Activated naive CD8-positive, alpha-beta T cell treated with anti-CD3 and anti-CD28 coated beads, Interleukin-2, amount 10 ng/mL, durations not matched to agents 7 days and 5 days (primary cell): Measurements from ENCODE around the gene TAF11L2. TPM values are rescaled to one million over a fixed set of nuclear protein-coding genes. Genes with fewer than 3 reads are reported as not detected.
"Not testable (repeated sequence)": the region's sequence is repeated elsewhere in the genome, so short reads cannot be mapped to it uniquely, and the experiment has no call there.

Experiments
- ATAC-seq: fragments of 150-1000 bp; cut with Tn5 transposase; one replicate; pipeline ENCODE4 v1.10.0; 2021; ENCODE audit warnings: low read depth, moderate library complexity
- POLR2A ChIA-PET: fragments of 350-600 bp; sonication (Branson Sonifier 250); formaldehyde crosslinking; loops from one replicate; lab custom pipeline; 2021; ENCODE audit warnings: antibody characterized with exemption; lab: Charles Lee
- DNase-seq: peaks from one replicate; pipeline ENCODE4 v3.0.0; 2021
- H3K27ac Mint-ChIP-seq: one replicate; pipeline ENCODE4 v1.8.0; 2022; ENCODE audit warnings: mild to moderate bottlenecking, mixed read lengths
- H3K27me3 Mint-ChIP-seq: one replicate; pipeline ENCODE4 v1.8.0; 2022; ENCODE audit warnings: mild to moderate bottlenecking, moderate library complexity, mixed read lengths
- H3K36me3 Mint-ChIP-seq: one replicate; pipeline ENCODE4 v1.8.0; 2021; ENCODE audit warnings: mild to moderate bottlenecking, mixed read lengths
- H3K4me1 Mint-ChIP-seq: one replicate; pipeline ENCODE4 v1.8.0; 2021; ENCODE audit warnings: mixed read lengths
- H3K4me3 Mint-ChIP-seq: one replicate; pipeline ENCODE4 v1.8.0; 2022; ENCODE audit warnings: mild to moderate bottlenecking, moderate library complexity, mixed read lengths
- H3K9me3 Mint-ChIP-seq: one replicate; pipeline ENCODE4 v1.8.0; 2021; ENCODE audit warnings: mixed read lengths
- total RNA-seq, 2 experiments: library from RNA; stranded (reverse); gene quantifications; one replicate each; pipeline ENCODE4 v1.2.3, GENCODE V29; 2021

TAF11L2 gene
- total RNA-seq: not detected

DNA sequence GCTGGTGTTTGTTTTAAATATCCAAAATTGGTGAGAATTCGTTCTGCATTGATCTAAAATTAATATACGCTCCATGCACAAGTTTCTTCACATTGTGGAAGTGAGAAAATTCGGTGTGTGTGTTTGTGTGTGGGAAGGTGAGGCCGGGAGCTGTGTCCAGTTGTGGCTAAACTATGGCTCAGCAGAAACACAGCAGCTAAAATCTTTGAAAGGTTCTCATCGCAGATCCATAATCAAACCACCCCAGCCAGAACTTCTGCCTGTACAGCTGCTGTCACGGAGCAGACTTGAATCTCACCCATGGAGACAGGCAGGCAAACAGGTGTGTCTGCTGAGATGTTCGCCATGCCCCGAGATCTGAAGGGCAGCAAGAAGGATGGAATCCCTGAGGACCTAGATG lies at the start of gene TAF11L2:
Gene TAF11L2, plus strand, starts transcription at position 301 of the 400 bp plus-strand sequence.
- H3K36me3 Mint-ChIP-seq, POLR2A ChIA-PET, H3K27ac Mint-ChIP-seq, H3K4me1 Mint-ChIP-seq, H3K9me3 Mint-ChIP-seq, ATAC-seq, H3K4me3 Mint-ChIP-seq, H3K27me3 Mint-ChIP-seq, DNase-seq: not testable (repeated sequence)

DNA sequence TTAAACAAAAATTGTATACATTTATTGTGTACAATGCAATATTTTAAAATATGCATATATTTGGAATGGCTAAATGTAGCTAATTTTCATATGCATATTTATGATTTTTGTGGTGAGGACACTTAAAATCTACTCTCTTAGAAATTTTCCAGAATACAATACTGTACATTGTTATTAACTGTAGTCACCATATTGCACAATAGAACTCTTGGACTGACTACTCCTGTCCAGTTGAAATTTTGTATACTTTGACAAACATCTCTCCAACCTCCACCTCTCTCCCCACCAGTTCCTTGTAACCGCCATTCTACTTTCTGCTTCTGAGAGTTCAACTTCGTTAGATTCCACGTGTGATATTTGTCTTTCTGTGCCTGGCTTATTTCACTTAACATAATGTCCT lies 49.2 kb upstream of the TAF11L2 start:
- no peaks in the 10 kb centered on the region for H3K27me3 Mint-ChIP-seq
- POLR2A ChIA-PET: no interaction called here
- ATAC-seq: no peak

DNA sequence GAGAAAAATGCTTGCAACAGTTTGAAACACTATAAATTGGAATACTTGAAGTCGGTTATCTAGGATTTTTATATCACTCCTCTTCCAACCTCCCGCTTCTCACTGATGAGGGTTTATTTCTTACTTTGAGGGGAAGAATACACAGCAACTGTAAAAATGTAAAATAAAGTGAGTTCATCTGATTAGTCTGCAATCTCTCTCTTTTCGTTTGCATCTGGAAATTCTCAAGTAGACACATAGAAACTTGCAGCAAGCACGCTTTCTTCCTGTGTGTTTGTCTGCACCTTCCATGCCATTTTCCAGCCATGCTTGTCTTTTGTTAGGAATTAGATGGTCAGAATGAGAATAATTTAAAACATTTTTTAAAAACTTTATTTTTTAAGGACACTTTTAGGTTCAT lies 45.1 kb upstream of the TAF11L2 start:
- ATAC-seq (no peak), DNase-seq (no peak)
- Mint-ChIP-seq H3K4me1 (no peaks in the 10 kb centered on the region), H3K4me3 (no peak overlapping the region), H3K36me3 (no peaks in the 10 kb centered on the region), H3K9me3 (peaks cover 6% of the 10 kb centered on the region), H3K27ac (no peak overlapping the region), H3K27me3 (no peaks in the 10 kb centered on the region)
- POLR2A ChIA-PET: no interaction called here

More for the DNA sequence above, 49.2 kb upstream of the TAF11L2 start:
- Mint-ChIP-seq H3K4me3 (no peak overlapping the region), H3K36me3 (no peaks in the 10 kb centered on the region), H3K9me3 (peaks cover 6% of the 10 kb centered on the region), H3K4me1 (no peaks in the 10 kb centered on the region), H3K27ac (no peak overlapping the region)
- no peak for DNase-seq

DNA sequence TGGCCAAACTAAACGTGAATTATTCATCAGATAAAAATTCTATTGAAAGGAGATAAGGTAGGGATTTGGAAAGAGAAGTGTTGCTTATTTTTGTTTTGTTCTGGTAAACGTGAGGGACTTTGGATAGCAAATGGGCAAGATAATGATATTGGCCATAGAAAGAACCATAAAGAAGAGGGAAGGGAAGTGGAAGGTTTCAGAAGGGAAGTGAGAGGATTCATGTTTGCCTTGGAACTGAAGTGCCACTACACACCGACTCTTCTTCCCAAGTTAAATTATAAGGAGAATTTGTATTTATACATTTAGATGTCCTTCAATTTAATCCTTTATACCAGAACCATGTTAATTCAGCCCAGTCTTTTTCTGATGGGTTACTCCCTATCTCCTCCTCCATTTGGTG lies 42.1 kb upstream of the TAF11L2 start:
- POLR2A ChIA-PET: no interaction called here
- peaks cover 7% of the 10 kb centered on the region for H3K9me3 Mint-ChIP-seq

DNA sequence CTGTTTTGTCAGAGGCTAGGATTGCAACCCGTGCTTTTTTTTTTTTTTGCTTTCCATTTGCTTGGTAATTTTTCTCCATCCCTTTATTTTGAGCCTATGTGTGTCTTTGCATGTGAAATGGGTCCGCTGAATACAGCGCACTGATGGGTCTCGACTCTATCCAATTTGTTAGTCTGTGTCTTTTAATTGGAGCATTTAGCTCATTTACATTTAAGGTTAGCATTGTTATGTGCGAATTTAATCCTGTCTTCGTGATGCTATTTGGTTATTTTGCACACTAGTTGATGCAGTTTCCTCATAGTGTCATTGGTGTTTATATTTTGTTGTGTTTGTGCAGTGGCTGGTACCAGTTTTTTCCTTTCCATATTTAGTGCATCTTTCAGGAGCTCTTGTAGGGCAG lies 36.2 kb upstream of the TAF11L2 start:
- Mint-ChIP-seq H3K4me3 (no peak overlapping the region), H3K9me3 (peaks cover 12% of the 10 kb centered on the region), H3K4me1 (no peaks in the 10 kb centered on the region), H3K36me3 (no peaks in the 10 kb centered on the region), H3K27me3 (no peaks in the 10 kb centered on the region), H3K27ac (no peak overlapping the region)
- ATAC-seq (no peak), DNase-seq (no peak)
- POLR2A ChIA-PET: no interaction called here

More for the DNA sequence above, 42.1 kb upstream of the TAF11L2 start:
- H3K4me1 Mint-ChIP-seq: no peaks in the 10 kb centered on the region
- no peak overlapping the region for H3K4me3 Mint-ChIP-seq
- no peak for ATAC-seq
- no peak overlapping the region for H3K27ac Mint-ChIP-seq
- H3K36me3 Mint-ChIP-seq: no peaks in the 10 kb centered on the region
- H3K27me3 Mint-ChIP-seq: no peaks in the 10 kb centered on the region
- no peak for DNase-seq

DNA sequence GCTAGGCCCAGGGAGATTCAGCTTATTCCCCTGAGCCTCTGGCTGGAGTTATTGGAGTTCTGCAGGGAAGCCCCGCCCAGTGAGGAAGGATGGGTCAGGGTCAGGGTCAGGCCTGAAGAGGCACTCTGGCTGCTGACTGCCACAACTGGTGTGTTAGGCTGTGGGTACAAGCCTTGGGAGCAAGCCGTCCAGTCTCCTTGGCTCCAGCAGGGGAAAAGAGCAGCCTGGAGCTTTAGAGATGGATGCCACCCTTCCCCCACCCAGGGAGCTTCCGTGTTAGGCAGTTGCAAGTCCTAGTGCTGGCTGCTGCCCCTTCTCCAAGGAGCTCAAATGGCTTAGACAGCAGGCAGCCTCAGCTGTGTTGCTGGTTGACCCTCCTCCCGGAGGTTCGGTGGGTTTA lies 34.4 kb upstream of the TAF11L2 start:
- DNase-seq (no peak), ATAC-seq (no peak)
- Mint-ChIP-seq H3K9me3 (peaks cover 13% of the 10 kb centered on the region), H3K27me3 (no peaks in the 10 kb centered on the region), H3K4me3 (no peak overlapping the region), H3K4me1 (no peaks in the 10 kb centered on the region), H3K36me3 (no peaks in the 10 kb centered on the region), H3K27ac (no peak overlapping the region)
- POLR2A ChIA-PET: no interaction called here

DNA sequence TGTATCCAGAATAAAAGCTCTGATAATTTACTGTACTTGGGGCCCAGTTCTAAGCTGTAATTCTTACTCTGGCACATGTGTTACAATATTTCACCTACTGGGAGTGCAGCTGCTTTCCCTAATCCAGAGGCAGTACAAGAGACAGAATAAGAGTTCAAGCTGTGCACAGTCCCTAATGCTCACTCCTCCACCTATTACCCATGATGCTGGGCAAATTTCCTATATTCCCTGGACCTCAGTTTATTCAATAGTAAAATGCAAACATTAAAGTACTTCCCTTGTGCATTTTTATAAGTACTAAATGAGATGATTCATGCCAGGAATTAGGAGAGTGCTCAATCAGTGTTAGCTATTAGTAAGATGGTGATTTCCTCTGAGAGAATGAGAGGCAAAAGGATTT lies 28.0 kb upstream of the TAF11L2 start:
- H3K4me1 Mint-ChIP-seq: no peaks in the 10 kb centered on the region
- H3K36me3 Mint-ChIP-seq: no peaks in the 10 kb centered on the region
- POLR2A ChIA-PET: no interaction called here

DNA sequence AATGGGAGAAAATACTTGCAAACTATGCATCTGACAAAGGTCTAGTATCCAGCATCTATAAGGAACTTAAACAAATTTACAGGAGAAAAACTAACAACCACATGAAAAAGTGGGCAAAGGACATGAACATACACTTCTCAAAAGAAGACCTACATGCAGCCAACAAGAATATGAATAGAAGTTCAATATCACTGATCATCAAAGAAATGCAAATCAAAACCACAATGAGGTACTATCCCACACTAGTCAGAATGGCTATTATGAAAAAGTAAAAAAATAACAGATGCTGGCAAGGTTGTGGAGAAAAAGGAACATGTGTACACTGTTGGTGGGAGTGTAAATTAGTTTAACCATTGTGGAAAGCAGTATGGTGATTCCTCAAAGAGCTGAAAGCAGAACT lies 23.0 kb upstream of the TAF11L2 start:
- H3K36me3 Mint-ChIP-seq, H3K9me3 Mint-ChIP-seq, H3K4me1 Mint-ChIP-seq, DNase-seq, H3K4me3 Mint-ChIP-seq, H3K27me3 Mint-ChIP-seq, ATAC-seq, H3K27ac Mint-ChIP-seq, POLR2A ChIA-PET: not testable (repeated sequence)

More for the DNA sequence above, 28.0 kb upstream of the TAF11L2 start:
- peaks cover 5% of the 10 kb centered on the region for H3K9me3 Mint-ChIP-seq
- ATAC-seq: no peak
- no peak overlapping the region for H3K4me3 Mint-ChIP-seq
- H3K27ac Mint-ChIP-seq: no peak overlapping the region
- no peaks in the 10 kb centered on the region for H3K27me3 Mint-ChIP-seq
- DNase-seq: no peak

DNA sequence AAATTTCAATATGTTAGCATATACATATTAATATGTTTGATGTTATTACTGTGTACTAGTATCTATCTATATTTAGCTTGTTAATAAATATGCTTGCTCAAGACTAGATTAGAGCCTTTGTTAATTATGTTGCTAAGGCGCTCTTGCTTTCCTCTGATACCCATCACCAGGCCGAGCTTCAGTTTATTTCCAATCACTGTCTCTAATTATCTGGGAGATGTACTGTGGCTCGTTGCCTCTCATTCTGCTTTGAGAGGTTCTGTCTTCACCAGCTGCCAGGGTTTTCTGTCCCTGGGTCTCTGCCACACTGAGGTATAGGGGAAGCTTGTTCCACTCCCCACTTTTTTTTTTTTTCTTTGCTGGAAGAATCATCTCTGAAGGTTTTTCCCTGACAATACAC lies 21.0 kb upstream of the TAF11L2 start:
- Mint-ChIP-seq H3K9me3 (no peaks in the 10 kb centered on the region), H3K36me3 (no peaks in the 10 kb centered on the region), H3K4me1 (no peaks in the 10 kb centered on the region), H3K27ac (no peak overlapping the region), H3K4me3 (no peak overlapping the region), H3K27me3 (no peaks in the 10 kb centered on the region)
- POLR2A ChIA-PET: no interaction called here
- DNase-seq: no peak
- no peak for ATAC-seq

DNA sequence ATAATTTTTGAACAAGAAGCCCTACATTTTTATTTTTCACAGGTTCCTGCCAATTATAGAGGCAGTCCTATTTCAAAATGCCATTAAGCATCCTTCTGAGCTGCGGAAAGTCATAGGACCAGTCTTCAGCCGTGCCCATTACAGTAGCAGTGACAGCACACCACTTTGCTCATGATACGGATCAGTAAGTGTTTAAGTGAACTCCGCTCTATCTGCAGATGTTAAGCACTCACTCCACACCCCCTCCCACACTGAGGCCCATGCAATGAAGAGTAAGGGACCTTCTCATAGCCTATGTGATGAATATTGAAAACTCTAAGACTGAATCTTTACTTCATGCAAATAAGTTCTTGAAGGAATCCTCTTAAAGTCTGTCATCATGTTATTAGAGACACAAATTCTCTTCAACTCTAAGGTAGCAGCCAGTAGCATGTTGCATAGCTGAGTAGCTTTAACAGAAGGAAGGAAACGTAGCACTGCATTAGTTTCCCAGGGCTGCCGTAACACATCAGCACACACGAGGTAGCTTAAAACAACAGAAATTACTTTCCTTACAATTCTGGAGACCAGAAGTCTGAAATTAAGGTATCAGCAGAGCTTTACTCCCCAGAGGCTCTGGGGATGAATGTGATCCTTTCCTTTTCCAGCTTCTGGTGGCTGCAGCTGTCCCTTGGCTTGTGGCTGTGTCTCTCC lies 20.3 kb upstream of the TAF11L2 start:
- Mint-ChIP-seq H3K27me3 (no peaks in the 10 kb centered on the region), H3K4me1 (no peaks in the 10 kb centered on the region), H3K36me3 (no peaks in the 10 kb centered on the region), H3K9me3 (no peaks in the 10 kb centered on the region), H3K4me3 (no peak overlapping the region), H3K27ac (no peak overlapping the region)
- no peak for DNase-seq
- POLR2A ChIA-PET: no interaction called here
- no peak for ATAC-seq

DNA sequence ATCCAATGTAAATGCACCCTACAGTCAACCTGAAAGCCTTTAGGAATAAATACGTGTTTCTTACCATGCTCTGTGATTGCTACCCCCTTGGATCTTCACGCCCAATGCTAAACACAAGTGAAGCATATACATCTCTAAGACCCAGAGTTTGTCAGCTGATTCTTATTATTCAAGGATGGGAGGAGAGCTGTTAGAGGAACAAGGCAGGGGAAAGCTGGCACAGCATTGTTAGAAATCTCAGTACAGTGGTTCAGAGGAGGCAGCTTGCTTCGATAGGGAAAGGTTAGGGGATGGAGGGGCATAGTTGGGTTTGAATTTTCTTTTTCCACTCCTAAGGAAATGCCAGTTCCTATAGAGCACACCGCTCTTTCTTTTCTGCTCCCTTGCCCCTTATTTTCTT lies 16.7 kb upstream of the TAF11L2 start:
- H3K27ac Mint-ChIP-seq: no peak overlapping the region
- H3K9me3 Mint-ChIP-seq: no peaks in the 10 kb centered on the region
- no peak for DNase-seq
- H3K4me1 Mint-ChIP-seq: no peaks in the 10 kb centered on the region
- POLR2A ChIA-PET: no interaction called here
- no peak for ATAC-seq
- H3K4me3 Mint-ChIP-seq: no peak overlapping the region
- H3K36me3 Mint-ChIP-seq: no peaks in the 10 kb centered on the region
- no peaks in the 10 kb centered on the region for H3K27me3 Mint-ChIP-seq

DNA sequence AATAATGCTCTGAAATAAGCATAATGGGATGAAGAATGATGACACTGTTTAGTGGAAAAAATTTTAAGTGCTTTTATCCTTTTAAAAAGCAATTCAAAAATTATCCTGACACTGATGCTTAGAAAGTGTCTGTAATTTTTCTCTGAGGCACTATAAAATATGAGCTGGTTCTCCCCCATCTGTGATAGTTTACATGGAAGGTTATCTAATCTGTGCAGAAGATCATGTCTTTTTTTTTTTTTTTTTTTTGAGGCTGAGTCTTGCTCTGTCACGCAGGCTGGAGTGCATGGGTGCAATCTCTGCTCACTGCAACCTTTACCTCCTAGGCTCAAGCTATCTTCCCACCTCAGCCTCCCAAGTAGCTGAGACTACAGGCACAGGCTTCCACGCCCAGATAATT lies 15.2 kb upstream of the TAF11L2 start:
- Mint-ChIP-seq H3K4me1 (no peaks in the 10 kb centered on the region), H3K27ac (no peak overlapping the region), H3K4me3 (no peak overlapping the region)

DNA sequence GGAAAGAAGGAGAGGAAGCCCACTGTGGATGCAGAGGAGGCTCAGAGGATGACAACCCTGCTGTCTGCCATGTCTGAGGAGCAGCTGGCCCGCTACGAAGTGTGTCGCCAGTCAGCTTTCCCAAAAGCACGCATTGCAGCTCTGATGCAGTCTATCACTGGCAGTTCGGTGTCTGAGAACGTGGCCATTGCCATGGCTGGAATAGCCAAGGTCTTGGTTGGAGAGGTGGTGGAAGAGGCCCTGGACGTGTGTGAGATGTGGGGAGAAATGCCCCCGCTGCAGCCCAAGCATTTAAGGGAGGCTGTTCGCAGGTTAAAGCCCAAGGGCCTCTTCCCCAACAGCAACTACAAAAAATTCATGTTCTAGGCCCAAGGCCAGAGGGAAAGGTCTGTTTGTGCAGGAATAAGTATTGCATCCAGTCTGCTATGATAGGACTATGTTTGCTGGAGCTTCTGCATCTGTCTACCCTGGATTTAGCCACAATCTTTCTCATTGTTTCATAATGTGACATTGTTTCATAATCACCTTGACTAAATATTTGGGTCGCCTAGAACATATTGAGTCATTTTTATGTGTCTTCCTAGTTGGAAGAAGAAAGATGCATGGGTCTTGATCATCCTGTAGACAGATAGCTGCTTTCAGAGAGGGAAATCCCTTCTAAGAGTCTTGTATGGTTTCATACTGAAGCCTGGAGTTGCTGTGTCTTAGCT lies 11.4 kb upstream of the TAF11L2 start:
- not testable (repeated sequence) for H3K9me3 Mint-ChIP-seq, H3K27ac Mint-ChIP-seq

More for the DNA sequence above, 15.2 kb upstream of the TAF11L2 start:
- H3K36me3 Mint-ChIP-seq: no peaks in the 10 kb centered on the region
- no peak for DNase-seq
- H3K9me3 Mint-ChIP-seq: no peaks in the 10 kb centered on the region
- H3K27me3 Mint-ChIP-seq: no peaks in the 10 kb centered on the region
- POLR2A ChIA-PET: no interaction called here
- no peak for ATAC-seq

DNA sequence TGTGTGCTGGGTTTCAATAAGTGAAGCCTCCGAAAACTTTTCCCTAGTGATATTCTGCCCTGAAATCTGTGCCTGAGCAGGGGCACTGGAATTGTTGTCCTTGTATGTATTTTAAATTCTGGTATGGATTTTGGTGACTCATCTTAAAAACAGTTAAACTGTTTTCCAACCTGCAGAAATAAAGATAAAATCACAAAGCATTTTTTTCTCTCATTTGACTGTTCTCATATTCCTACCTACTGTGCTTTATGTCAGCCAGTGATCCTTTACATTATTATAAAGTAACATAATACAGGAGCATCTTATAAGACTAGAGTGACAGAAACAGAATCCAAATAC lies 10.9 kb upstream of the TAF11L2 start:
- Mint-ChIP-seq H3K9me3 (peaks cover 2% of the 10 kb centered on the region), H3K36me3 (no peaks in the 10 kb centered on the region), H3K4me3 (no peak overlapping the region), H3K27me3 (no peaks in the 10 kb centered on the region), H3K27ac (no peak overlapping the region), H3K4me1 (no peaks in the 10 kb centered on the region)
- DNase-seq (no peak), ATAC-seq (no peak)
- POLR2A ChIA-PET: no interaction called here

More for the DNA sequence above, 11.4 kb upstream of the TAF11L2 start:
- H3K36me3 Mint-ChIP-seq, H3K4me1 Mint-ChIP-seq, POLR2A ChIA-PET, H3K4me3 Mint-ChIP-seq, H3K27me3 Mint-ChIP-seq, DNase-seq, ATAC-seq: not testable (repeated sequence)
